Stimulated activated naive CD4-positive, alpha-beta T cell (primary cell): ENCODE results near the gene ECM2.

Experiments used
- DNase-seq, 6 experiments: peaks; one replicate each; lab custom pipeline; 2025; lab: John Stamatoyannopoulos, UW

The ECM2 gene

GRCh38 chr9:92463984-92464383 lies 71.8 kb downstream of the ECM2 start:
- DNase-seq, result no peak

- DNase-seq, result no peak
Observed at GRCh38 chr9:92463387-92463786, 72.4 kb downstream of the ECM2 start.

- DNase-seq, result no peak
Observed at GRCh38 chr9:92457576-92457975, 78.2 kb downstream of the ECM2 start.

- no peak for DNase-seq
Observed at GRCh38 chr9:92455217-92455616, 80.6 kb downstream of the ECM2 start.

GRCh38 chr9:92446536-92446935 lies 89.3 kb downstream of the ECM2 start:
- no peak for DNase-seq
